ENCODE data around the gene CCDC121. TPM values are rescaled to one million over a fixed set of nuclear protein-coding genes. Genes with fewer than 3 reads are reported as not detected.

Gene CCDC121
- total RNA-seq, 1 donor from 2014 or later, result 1.7 TPM

DNA sequence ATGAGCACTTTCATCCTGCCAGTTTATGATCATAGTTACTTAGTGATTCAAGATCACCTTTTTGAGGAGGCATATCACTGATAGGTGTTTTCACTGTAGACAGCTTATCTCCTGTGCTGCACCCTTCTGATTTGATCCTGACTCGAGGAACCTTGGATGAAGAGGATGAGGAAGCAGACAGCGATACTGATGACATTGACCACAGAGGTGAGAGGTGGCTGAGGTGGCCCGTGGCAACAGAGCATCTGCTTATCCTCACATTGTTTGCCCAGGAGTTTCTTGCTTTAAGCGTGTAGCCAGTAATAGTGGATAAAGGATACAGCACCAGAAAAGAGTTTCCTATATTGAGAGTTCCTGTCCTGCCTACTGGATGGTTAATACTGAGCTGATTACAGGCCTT is 18.9 kb upstream of the CCDC121 start:
- Mint-ChIP-seq H3K4me1 (ENCODE audit: low read depth) (no peaks in the 10 kb centered on the region), H3K27me3 (ENCODE audit: low read depth) (no peaks in the 10 kb centered on the region), H3K36me3 (ENCODE audit: low read depth) (peaks cover 25% of the 10 kb centered on the region), H3K4me3 (ENCODE audit: unreplicated experiment) (no peak overlapping the region), H3K9me3 (ENCODE audit: low read depth) (no peaks in the 10 kb centered on the region), H3K27ac (ENCODE audit: unreplicated experiment) (no peak overlapping the region)
- no peak for DNase-seq (ENCODE audit: low spot score)
- TF ChIP-seq, protein P1, sequence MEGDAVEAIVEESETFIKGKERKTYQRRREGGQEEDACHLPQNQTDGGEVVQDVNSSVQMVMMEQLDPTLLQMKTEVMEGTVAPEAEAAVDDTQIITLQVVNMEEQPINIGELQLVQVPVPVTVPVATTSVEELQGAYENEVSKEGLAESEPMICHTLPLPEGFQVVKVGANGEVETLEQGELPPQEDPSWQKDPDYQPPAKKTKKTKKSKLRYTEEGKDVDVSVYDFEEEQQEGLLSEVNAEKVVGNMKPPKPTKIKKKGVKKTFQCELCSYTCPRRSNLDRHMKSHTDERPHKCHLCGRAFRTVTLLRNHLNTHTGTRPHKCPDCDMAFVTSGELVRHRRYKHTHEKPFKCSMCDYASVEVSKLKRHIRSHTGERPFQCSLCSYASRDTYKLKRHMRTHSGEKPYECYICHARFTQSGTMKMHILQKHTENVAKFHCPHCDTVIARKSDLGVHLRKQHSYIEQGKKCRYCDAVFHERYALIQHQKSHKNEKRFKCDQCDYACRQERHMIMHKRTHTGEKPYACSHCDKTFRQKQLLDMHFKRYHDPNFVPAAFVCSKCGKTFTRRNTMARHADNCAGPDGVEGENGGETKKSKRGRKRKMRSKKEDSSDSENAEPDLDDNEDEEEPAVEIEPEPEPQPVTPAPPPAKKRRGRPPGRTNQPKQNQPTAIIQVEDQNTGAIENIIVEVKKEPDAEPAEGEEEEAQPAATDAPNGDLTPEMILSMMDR (IDR thresholded peaks at IDR 0.05), result no peak

DNA sequence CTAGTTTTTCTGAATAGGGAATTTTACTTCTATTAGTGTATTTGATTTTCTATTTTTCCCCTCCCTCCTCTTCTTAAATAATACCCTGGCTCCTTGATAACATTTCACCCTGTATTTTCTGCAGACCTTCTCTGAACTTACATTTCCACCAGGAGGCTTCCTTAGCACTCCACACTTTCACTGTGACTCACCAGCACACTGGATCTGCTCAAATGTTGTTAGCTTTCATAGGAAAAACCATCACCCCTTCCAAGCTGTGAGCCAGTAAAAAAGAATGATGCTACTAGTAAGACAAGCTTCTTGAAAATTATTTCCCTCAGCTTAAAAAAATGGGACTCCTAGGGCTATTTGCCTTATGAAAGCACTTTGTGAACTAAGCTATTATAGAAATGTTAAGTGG is 18.5 kb upstream of the CCDC121 start:
- peaks cover 23% of the 10 kb centered on the region for H3K36me3 Mint-ChIP-seq (ENCODE audit: low read depth)
- H3K4me3 Mint-ChIP-seq (ENCODE audit: unreplicated experiment), result no peak overlapping the region
- H3K27me3 Mint-ChIP-seq (ENCODE audit: low read depth), result no peaks in the 10 kb centered on the region
- TF ChIP-seq, protein P1 (IDR thresholded peaks at IDR 0.05), result no peak
- H3K9me3 Mint-ChIP-seq (ENCODE audit: low read depth), result no peaks in the 10 kb centered on the region
- H3K27ac Mint-ChIP-seq (ENCODE audit: unreplicated experiment), result peak overlapping the region; percentile 30
- DNase-seq (ENCODE audit: low spot score), result no peak
- no peaks in the 10 kb centered on the region for H3K4me1 Mint-ChIP-seq (ENCODE audit: low read depth)

DNA sequence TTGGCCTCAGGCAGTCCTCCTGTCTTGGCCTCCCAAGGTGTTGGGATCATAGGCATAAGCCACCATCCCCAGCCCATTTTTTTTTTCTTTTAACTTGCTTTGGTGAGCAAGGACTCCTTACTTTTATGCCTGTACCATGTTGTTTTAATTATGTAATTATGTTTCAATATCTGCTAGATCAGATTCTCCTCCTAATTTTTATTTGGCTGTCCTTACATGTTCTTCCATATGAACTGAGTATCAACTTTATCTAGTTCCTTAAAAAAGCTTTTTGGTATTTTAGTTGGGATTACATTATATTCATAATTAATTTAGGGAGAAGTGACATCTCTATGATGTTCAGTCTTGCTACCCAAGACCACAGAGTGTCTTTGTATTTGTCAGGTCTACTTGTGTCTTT is 16.4 kb upstream of the CCDC121 start:
- no peaks in the 10 kb centered on the region for H3K4me1 Mint-ChIP-seq (ENCODE audit: low read depth)
- TF ChIP-seq, protein P1 (IDR thresholded peaks at IDR 0.05), result no peak
- DNase-seq (ENCODE audit: low spot score), result no peak
- H3K9me3 Mint-ChIP-seq (ENCODE audit: low read depth), result no peaks in the 10 kb centered on the region
- H3K4me3 Mint-ChIP-seq (ENCODE audit: unreplicated experiment), result no peak overlapping the region
- no peak overlapping the region for H3K27ac Mint-ChIP-seq (ENCODE audit: unreplicated experiment)
- H3K27me3 Mint-ChIP-seq (ENCODE audit: low read depth), result no peaks in the 10 kb centered on the region
- H3K36me3 Mint-ChIP-seq (ENCODE audit: low read depth), result peaks cover 21% of the 10 kb centered on the region

DNA sequence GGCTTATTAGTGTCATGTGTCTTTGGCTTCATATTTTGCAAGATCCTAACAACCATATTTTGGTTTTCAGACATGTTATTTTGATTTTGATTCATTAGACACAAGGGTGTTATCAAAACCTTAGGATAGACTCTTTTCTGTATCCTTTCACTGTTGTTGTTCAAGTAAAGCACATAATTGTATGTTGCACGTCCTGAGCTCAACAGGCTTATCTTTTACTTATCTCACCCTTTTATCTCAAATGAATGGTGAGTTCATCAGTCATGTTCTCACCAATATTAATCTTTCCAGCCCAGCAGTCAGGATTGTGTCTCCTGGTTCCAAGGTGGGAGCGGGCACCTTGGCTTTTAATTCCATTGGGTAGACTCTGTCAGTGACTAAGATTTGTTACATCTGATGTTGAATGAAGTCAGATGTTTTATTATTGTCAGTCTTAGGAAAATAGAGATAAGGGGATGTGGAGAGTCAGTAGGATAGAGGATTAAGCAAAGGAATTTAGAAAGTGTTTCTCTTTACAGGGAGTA is 12.0 kb upstream of the CCDC121 start:
- Mint-ChIP-seq H3K27ac (ENCODE audit: unreplicated experiment) (no peak overlapping the region), H3K27me3 (ENCODE audit: low read depth) (no peaks in the 10 kb centered on the region), H3K4me1 (ENCODE audit: low read depth) (no peaks in the 10 kb centered on the region), H3K36me3 (ENCODE audit: low read depth) (peaks cover 23% of the 10 kb centered on the region), H3K4me3 (ENCODE audit: unreplicated experiment) (no peak overlapping the region), H3K9me3 (ENCODE audit: low read depth) (no peaks in the 10 kb centered on the region)
- TF ChIP-seq, protein P1 (IDR thresholded peaks at IDR 0.05), result no peak
- DNase-seq (ENCODE audit: low spot score), result no peak

DNA sequence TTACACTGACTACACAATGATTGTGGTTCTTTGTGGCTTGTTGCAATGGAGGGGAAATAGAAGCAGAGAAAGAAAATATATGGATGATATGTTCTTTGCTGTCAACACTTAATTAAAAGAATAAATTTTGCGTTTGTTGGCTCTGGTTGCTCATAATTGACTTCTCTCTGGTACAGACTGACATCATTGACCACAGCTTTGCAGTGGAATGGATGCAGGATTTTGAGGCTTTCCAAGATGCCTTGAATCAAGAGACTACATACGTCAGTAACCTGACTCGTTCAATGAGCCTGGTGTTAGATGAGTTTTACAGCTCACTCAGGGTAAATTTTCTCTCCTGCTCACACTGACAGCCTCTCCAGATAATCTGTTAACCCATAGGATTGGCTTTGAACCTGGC is 9.9 kb upstream of the CCDC121 start:
- Mint-ChIP-seq H3K4me1 (ENCODE audit: low read depth) (no peaks in the 10 kb centered on the region), H3K27me3 (ENCODE audit: low read depth) (no peaks in the 10 kb centered on the region), H3K9me3 (ENCODE audit: low read depth) (no peaks in the 10 kb centered on the region), H3K27ac (ENCODE audit: unreplicated experiment) (no peak overlapping the region), H3K4me3 (ENCODE audit: unreplicated experiment) (no peak overlapping the region), H3K36me3 (ENCODE audit: low read depth) (peaks cover 33% of the 10 kb centered on the region)
- DNase-seq (ENCODE audit: low spot score), result no peak
- TF ChIP-seq, protein P1 (IDR thresholded peaks at IDR 0.05), result no peak

Measured in chondrocyte (in vitro differentiated cells).